Gastrocnemius medialis (tissue), 4 donors: ENCODE measurements around the gene IDH2. TPM values are rescaled to one million over a fixed set of nuclear protein-coding genes. Genes with fewer than 3 reads are reported as not detected.

Experiments used
- ATAC-seq, 2 donors: fragments of 150-250 bp; one replicate each; pipeline ENCODE4 v1.9.1; 2016
- DNase-seq, 2 donors: peaks; one replicate each; pipeline ENCODE4 v3.0.0-alpha.2; 2019
- H3K27ac ChIP-seq, 4 donors: fragments of 200-600 bp; sonication (generic); 1 replicate in 1 of 4; 2 replicates in 3 of 4; pipeline ENCODE4 v1.5.1; 2016 to 2018; ENCODE audit warnings: mild to moderate bottlenecking in 2 of 4, moderate library complexity in 1 of 4
- H3K27me3 ChIP-seq, 3 donors: fragments of 200-600 bp; sonication (generic) in 2 of 3; 1 replicate in 1 of 3; 2 replicates in 2 of 3; pipeline versions ENCODE4 v1.5.1 to v1.6.0; 2016 to 2019; ENCODE audit warnings: mild to moderate bottlenecking in 1 of 3, moderate library complexity in 1 of 3
- H3K36me3 ChIP-seq, 2 donors: fragments of 200-600 bp; sonication (generic) in 1 of 2; one replicate each; pipeline ENCODE4 v1.5.1; 2017 to 2018
- H3K4me1 ChIP-seq, 2 donors: fragments of 200-600 bp; sonication (generic) in 1 of 2; one replicate each; pipeline ENCODE4 v1.5.1; 2016 to 2017; ENCODE audit warnings: mild to moderate bottlenecking in 2 of 2
- H3K4me3 ChIP-seq, 4 donors: fragments of 200-600 bp; sonication (generic) in 3 of 4; 1 replicate in 1 of 4; 2 replicates in 3 of 4; pipeline ENCODE4 v1.5.1; 2016 to 2019; ENCODE audit warnings: mild to moderate bottlenecking in 2 of 4
- H3K9me3 ChIP-seq, 3 donors: fragments of 200-600 bp; sonication (generic) in 2 of 3; 1 replicate in 1 of 3; 2 replicates in 2 of 3; pipeline ENCODE4 v1.5.1; 2016 to 2019
- POLR2A ChIP-seq, 2 donors: fragments of 450-650 bp; IDR thresholded peaks; one replicate each; pipeline ENCODE4 v1.6.1; 2017; ENCODE audit warnings: antibody characterized with exemption in 2 of 2, mild to moderate bottlenecking in 2 of 2, moderate library complexity in 2 of 2
- in situ Hi-C, 4 donors: fragments of 200-750 bp; cut with MboI; loops; one replicate each; pipeline versions ENCODE4 v1.15.0 to v1.8.0; 2017; ENCODE audit warnings: low sequenced_read_pairs in 4 of 4
- intact Hi-C: fragments of 100-400 bp; cut with DNase I; formaldehyde crosslinking; loops from one replicate; pipeline ENCODE4 v1.15.1; 2023; ENCODE audit warnings: low total_unique reads
- total RNA-seq, 4 donors: library from RNA; depleted of rRNA; stranded (reverse); fragments of >200 nt; gene quantifications; one replicate each; pipeline versions ENCODE4 v1.1.0 to v1.2.3, GENCODE V29; 2016
- TF ChIP-seq, protein P1 (sequence below), 5 experiments: fragments of 450-650 bp in 3 of 5; fragments of 200-600 bp in 2 of 5; sonication (generic) in 2 of 5; IDR thresholded peaks in 4 of 5; conservative IDR thresholded peaks in 1 of 5; 1 replicate in 4 of 5; 2 replicates in 1 of 5; pipeline ENCODE4 v1.5.1; 2016 to 2019; ENCODE audit warnings: antibody characterized with exemption in 5 of 5, mild to moderate bottlenecking in 3 of 5, moderate library complexity in 3 of 5

Gene IDH2
- total RNA-seq, 4 donors from 2014 or later = 349 to 547 (median 423) TPM

DNA sequence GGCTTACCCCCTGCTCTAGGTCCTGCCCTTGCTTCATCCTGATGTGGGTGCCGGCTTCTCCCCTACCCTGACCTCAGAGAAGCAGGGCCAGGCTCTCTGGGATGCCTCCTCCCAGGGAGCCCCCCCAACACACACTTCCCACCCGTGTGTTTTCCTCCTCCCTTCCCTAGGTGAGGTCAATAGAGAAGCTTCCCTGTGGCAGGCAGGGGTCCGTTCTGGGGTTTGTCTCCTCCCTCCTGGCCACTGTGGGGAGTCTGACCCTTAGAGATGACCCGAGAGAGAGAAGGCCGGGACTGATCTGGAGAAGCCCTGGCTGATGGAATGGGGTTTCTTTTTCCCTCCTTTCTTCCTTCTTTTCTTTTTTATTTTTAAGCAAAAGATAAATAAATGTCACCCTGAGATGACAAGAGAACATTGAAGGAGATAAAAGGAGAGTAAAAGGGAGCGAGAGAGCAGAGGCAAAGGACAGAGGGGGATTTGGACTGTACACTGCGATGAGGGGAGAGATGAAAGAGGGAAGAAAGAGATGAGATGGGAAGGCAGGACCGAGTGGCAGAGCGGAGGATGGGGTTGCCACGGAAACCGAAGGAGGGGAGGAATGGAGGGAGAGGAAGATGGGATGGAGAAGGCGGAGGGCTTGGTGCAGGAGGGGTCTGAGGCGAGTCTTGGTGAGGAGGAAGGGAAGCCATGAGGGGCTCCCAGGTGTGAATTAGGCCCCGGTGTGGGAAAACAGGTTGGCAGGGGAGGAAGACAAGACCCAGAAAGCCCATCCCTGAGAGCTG lies 48.4 kb downstream of the IDH2 start:
- no peak for TF ChIP-seq POLR2A (IDR thresholded peaks at IDR 0.05)
- H3K4me3 ChIP-seq = no peak overlapping the region
- ATAC-seq (no peak), DNase-seq (no peak)
- no peaks in the 10 kb centered on the region for H3K36me3 ChIP-seq
- H3K4me1 ChIP-seq = peaks cover 0 to 11% of the 10 kb centered on the region in 2 donors
- no peaks in the 10 kb centered on the region for H3K27me3 ChIP-seq
- no peak overlapping the region for H3K27ac ChIP-seq
- H3K9me3 ChIP-seq = no peaks in the 10 kb centered on the region
- in situ Hi-C loops = no loop called here
- intact Hi-C loops = no loop called here

DNA sequence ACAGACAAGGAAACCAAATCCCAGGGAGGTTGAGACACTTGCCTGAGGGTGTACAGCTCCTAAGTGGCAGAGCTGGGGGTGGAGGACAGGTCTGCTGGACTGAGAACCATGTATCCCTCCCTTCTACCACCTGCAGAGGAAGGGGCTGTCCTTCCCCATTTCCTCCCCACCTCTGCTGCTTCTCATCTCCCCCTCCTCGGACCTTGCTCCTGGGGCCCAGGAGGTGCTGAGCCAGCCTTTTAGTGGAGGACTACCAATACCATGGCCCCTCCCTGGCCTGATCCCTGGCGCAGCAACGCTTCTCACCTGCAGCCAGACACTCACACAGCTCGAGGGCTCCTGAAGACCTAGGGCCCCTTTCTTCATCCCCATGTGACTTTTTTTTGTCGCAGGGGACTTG lies 50.4 kb downstream of the IDH2 start:
- H3K4me3 ChIP-seq = no peak overlapping the region
- TF ChIP-seq, protein P1, sequence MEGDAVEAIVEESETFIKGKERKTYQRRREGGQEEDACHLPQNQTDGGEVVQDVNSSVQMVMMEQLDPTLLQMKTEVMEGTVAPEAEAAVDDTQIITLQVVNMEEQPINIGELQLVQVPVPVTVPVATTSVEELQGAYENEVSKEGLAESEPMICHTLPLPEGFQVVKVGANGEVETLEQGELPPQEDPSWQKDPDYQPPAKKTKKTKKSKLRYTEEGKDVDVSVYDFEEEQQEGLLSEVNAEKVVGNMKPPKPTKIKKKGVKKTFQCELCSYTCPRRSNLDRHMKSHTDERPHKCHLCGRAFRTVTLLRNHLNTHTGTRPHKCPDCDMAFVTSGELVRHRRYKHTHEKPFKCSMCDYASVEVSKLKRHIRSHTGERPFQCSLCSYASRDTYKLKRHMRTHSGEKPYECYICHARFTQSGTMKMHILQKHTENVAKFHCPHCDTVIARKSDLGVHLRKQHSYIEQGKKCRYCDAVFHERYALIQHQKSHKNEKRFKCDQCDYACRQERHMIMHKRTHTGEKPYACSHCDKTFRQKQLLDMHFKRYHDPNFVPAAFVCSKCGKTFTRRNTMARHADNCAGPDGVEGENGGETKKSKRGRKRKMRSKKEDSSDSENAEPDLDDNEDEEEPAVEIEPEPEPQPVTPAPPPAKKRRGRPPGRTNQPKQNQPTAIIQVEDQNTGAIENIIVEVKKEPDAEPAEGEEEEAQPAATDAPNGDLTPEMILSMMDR (IDR thresholded peaks at IDR 0.05 in 4 of 5, conservative IDR thresholded peaks at IDR 0.05 in 1 of 5) = no peak
- no peak for TF ChIP-seq POLR2A (IDR thresholded peaks at IDR 0.05)
- in situ Hi-C loops = no loop called here
- no peaks in the 10 kb centered on the region for H3K27me3 ChIP-seq
- intact Hi-C loops = no loop called here
- no peaks in the 10 kb centered on the region for H3K36me3 ChIP-seq
- H3K27ac ChIP-seq = no peak overlapping the region
- ATAC-seq = no peak
- H3K4me1 ChIP-seq = peaks cover 19 to 27% of the 10 kb centered on the region in 2 donors
- DNase-seq = no peak
- H3K9me3 ChIP-seq = no peaks in the 10 kb centered on the region

DNA sequence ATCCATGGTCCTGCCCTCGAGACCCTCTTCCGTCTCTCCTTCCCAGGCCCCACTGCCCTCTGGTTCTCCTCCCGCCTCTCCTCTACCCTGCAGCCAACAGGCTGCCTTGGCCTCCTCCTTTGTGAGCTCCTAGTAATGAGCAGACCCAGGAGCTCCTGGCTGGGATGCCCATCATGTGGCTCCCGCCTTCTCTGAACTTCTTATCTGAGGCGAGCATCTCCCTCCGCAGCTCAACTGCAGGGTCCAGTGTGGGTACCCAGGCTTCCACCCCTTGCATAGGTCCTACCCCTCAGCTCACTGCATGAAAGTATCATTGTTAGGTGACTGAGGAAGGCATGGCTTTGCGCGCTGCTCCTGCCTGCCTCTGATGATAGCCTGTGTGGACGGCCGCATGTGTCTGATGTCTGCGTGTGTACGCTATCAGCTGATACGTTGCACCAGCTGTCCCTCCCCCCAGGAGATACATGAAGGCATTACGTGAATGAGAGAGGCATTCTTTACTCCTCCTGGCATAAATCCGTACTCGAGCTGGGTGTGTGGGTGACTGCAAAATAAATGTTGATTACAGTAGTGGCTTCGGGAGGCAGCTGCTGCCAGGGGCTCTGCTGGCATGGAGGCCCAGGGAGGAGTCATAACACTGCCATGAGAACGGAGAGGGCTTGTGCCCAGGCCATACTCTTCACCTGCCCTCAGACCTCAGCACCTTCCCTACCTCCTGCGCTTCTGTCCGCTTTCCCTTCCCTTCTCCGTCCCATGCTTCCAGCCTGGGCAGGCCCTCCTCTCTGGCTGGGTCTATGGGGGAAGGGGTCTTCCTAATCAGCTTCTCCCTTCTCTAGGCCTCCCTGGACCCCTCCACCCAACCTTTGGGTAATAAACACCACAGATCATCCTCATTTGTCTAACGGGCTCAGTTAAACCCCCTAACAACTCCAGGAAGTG lies 52.3 kb downstream of the IDH2 start:
- ATAC-seq = no peak
- Histone ChIP-seq H3K9me3 (no peaks in the 10 kb centered on the region), H3K27ac (peak overlapping the region in 2 of 4 donors; percentile 3 to 23), H3K4me3 (no peak overlapping the region), H3K36me3 (no peaks in the 10 kb centered on the region), H3K4me1 (peaks cover 28 to 33% of the 10 kb centered on the region in 2 donors), H3K27me3 (no peaks in the 10 kb centered on the region)
- intact Hi-C loops = no loop called here
- peak in 1 of 2 donors; percentile 8 for TF ChIP-seq POLR2A (IDR thresholded peaks at IDR 0.05)
- TF ChIP-seq, protein P1 (IDR thresholded peaks at IDR 0.05 in 4 of 5, conservative IDR thresholded peaks at IDR 0.05 in 1 of 5) = no peak
- in situ Hi-C loops = no loop called here
- DNase-seq = no peak

DNA sequence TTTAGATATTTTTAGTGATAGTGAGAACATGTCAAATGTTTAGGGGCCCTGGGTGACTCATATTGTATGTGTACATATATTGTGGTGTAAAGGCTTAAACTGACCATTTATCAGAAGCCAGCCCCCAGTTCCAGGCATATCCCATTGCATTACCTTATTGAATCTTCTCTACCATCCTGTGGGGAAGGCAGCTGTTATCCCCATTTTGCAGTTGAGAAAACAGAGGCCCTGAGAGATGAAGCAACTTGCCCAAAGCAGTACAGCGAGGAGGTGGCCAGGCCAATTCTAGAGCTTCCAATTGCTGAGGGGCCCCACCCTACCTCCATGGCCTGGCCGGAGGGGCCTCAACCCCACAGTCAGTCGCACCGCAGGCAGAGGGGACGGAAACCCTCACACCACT lies 53.2 kb downstream of the IDH2 start:
- Histone ChIP-seq H3K4me1 (peaks cover 28 to 33% of the 10 kb centered on the region in 2 donors), H3K27ac (peak overlapping the region in 2 of 4 donors; percentile 75 to 81), H3K9me3 (no peaks in the 10 kb centered on the region), H3K36me3 (no peaks in the 10 kb centered on the region), H3K27me3 (no peaks in the 10 kb centered on the region), H3K4me3 (no peak overlapping the region)
- in situ Hi-C loops (no loop called here), intact Hi-C loops (no loop called here)
- DNase-seq (no peak), ATAC-seq (no peak)
- TF ChIP-seq POLR2A (IDR thresholded peaks at IDR 0.05) = no peak
- TF ChIP-seq, protein P1 (IDR thresholded peaks at IDR 0.05 in 4 of 5, conservative IDR thresholded peaks at IDR 0.05 in 1 of 5) = no peak
